ENCODE data around the gene ARL14.

Gene ARL14

DNA sequence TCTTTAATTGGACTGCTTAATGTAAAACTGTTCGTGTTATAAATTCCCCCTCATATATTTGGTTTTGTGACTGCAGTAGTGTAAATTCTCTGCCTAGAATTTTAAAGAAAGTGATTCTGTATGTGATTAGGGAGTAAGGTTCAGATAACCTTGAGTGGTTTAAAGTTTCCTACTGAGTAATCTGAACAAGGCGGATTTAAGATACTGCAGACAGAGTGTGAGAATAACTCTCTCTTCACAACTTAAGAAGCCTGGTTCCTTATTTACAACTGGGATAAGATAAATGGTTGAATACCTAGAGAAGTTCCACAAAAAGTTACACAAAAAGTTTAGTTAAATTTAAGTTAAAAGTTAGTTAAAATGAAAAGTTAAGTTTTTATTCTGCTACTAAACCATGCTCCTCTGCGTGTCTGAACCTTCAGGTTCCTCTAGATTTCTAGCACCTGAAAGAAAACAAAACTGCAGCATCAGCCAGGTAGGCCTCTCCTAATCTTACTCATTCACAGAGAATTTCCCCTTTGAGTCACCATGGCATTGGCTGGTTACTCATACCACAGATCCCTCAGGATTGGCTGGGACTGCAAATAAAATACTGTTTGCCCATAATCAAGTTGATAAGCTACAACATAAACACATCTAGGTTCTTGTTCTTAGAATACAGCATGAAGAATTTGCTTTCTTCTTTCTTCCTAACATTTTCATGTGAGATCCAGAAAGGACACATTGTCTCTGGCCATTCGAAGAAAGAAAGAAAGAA lies at the start of gene ARL14:
Gene ARL14, plus strand, starts transcription at position 614 of the 757 bp plus-strand sequence. CDS start 187 bp downstream, outside the sequence.
- Histone ChIP-seq H3K4me2 (no peak within 1 kb of the TSS), H3K4me1 (ENCODE audit: low read depth, poor library complexity, severe bottlenecking) (no peaks in the 10 kb centered on the region), H2AFZ (ENCODE audit: low read depth) (no peak within 1 kb of the TSS), H3K36me3 (ENCODE audit: insufficient read depth) (no peaks in the 10 kb centered on the region), H3K9ac (no peak within 1 kb of the TSS), H4K20me1 (ENCODE audit: insufficient read depth) (no peaks in the 10 kb centered on the region), H3K27ac (no peak within 1 kb of the TSS), H3K27me3 (ENCODE audit: insufficient read depth, low read depth) (no peaks in the 10 kb centered on the region), H3K79me2 (ENCODE audit: insufficient read depth, low read depth) (no peaks in the 10 kb centered on the region), H3K4me3 (IDR thresholded peaks at IDR 0.05; ENCODE audit: insufficient read depth, low read depth, low read length) (no peak within 1 kb of the TSS)
- TF ChIP-seq, protein P1, sequence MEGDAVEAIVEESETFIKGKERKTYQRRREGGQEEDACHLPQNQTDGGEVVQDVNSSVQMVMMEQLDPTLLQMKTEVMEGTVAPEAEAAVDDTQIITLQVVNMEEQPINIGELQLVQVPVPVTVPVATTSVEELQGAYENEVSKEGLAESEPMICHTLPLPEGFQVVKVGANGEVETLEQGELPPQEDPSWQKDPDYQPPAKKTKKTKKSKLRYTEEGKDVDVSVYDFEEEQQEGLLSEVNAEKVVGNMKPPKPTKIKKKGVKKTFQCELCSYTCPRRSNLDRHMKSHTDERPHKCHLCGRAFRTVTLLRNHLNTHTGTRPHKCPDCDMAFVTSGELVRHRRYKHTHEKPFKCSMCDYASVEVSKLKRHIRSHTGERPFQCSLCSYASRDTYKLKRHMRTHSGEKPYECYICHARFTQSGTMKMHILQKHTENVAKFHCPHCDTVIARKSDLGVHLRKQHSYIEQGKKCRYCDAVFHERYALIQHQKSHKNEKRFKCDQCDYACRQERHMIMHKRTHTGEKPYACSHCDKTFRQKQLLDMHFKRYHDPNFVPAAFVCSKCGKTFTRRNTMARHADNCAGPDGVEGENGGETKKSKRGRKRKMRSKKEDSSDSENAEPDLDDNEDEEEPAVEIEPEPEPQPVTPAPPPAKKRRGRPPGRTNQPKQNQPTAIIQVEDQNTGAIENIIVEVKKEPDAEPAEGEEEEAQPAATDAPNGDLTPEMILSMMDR (conservative IDR thresholded peaks at IDR 0.05; ENCODE audit: low read depth, low read length) = no peak

DNA sequence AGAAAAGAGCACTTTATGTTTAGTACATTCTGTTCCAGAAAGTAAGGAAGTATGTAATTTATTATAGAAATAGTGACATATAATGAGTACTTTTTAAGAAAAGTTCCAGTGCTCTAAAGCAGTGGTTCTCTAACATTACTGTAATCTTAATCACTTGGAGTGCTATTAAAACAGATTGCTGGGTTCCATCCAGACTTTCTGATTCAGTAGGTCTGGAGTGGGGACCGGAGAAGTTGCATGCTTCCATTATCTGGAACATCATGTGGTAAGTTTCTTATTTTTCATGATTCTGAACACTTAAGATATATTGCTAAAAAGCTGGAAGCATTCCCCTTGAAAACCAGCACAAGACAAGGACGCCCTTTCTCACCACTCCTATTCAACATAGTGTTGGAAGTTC lies 47.5 kb upstream of the ARL14 start:
- no peaks in the 10 kb centered on the region for H3K79me2 ChIP-seq (ENCODE audit: insufficient read depth, low read depth)
- H3K4me1 ChIP-seq (ENCODE audit: low read depth, poor library complexity, severe bottlenecking) = no peaks in the 10 kb centered on the region
- no peak overlapping the region for H3K4me2 ChIP-seq
- H3K36me3 ChIP-seq (ENCODE audit: insufficient read depth) = no peaks in the 10 kb centered on the region
- TF ChIP-seq, protein P1 (conservative IDR thresholded peaks at IDR 0.05; ENCODE audit: low read depth, low read length) = no peak
- no peak overlapping the region for H3K4me3 ChIP-seq (IDR thresholded peaks at IDR 0.05; ENCODE audit: insufficient read depth, low read depth, low read length)
- no peak overlapping the region for H3K9ac ChIP-seq
- H4K20me1 ChIP-seq (ENCODE audit: insufficient read depth) = no peaks in the 10 kb centered on the region
- H3K27ac ChIP-seq = no peak overlapping the region
- H3K27me3 ChIP-seq (ENCODE audit: insufficient read depth, low read depth) = no peaks in the 10 kb centered on the region
- H2AFZ ChIP-seq (ENCODE audit: low read depth) = no peak overlapping the region

DNA sequence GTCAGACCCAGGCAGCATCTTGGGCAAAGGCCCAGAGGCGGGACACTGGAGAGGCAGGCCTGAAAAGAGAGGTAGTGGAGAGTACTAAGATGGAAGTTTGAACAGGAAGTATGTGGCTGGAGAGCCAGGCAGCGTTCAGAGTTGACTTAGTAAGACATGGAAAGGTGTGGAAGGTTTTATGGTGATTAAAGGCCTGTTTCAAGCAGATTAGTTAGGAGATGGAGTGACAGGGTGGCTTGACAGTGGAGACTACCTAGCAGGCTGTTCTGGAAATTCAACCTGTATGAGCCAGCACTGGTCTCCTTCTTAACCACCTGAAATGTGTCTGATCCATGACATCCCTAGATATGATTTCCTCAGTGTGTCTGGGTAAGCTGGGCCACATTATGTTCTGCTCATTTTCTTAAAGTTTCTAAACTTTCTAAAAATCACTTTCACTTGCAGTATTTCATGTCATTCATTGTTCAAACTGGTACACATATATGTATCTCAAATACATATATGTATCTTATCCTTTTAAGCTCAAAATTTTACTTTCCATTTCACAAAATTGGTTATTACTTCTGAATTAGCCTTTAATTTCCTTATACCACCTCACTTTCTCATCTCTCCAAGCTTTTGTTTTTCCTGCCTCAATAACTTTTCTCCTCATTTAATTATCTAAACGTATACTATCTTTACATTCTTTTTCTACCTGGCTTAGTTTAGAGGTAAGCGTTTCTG lies 43.4 kb upstream of the ARL14 start:
- no peaks in the 10 kb centered on the region for H3K4me1 ChIP-seq (ENCODE audit: low read depth, poor library complexity, severe bottlenecking)
- no peaks in the 10 kb centered on the region for H4K20me1 ChIP-seq (ENCODE audit: insufficient read depth)
- H3K27me3 ChIP-seq (ENCODE audit: insufficient read depth, low read depth) = no peaks in the 10 kb centered on the region
- no peaks in the 10 kb centered on the region for H3K79me2 ChIP-seq (ENCODE audit: insufficient read depth, low read depth)
- H3K4me3 ChIP-seq (IDR thresholded peaks at IDR 0.05; ENCODE audit: insufficient read depth, low read depth, low read length) = no peak overlapping the region
- no peak overlapping the region for H2AFZ ChIP-seq (ENCODE audit: low read depth)
- TF ChIP-seq, protein P1 (conservative IDR thresholded peaks at IDR 0.05; ENCODE audit: low read depth, low read length) = no peak
- no peak overlapping the region for H3K9ac ChIP-seq
- no peak overlapping the region for H3K27ac ChIP-seq
- H3K4me2 ChIP-seq = no peak overlapping the region
- H3K36me3 ChIP-seq (ENCODE audit: insufficient read depth) = no peaks in the 10 kb centered on the region

DNA sequence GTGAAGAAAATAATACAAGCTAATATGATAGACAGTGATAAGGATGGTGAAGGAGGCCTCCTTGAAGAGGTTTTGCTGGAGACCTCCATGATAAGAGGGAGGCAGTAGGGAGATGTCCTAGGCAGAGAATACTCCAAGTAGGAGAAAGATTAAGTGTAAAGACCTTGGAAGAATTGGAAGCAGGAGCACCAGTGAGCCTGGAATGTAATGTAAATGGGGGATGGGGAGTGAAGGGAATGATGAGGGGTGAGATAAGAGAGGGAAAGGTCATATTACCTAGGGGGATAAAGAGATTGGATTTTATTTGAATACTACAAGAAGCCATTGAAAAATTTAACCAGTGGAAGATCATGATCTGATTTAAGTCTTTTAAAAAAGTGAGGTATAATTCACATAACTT lies 41.7 kb upstream of the ARL14 start:
- no peaks in the 10 kb centered on the region for H3K36me3 ChIP-seq (ENCODE audit: insufficient read depth)
- H3K27ac ChIP-seq = no peak overlapping the region
- no peaks in the 10 kb centered on the region for H3K79me2 ChIP-seq (ENCODE audit: insufficient read depth, low read depth)
- no peak overlapping the region for H2AFZ ChIP-seq (ENCODE audit: low read depth)
- H3K4me2 ChIP-seq = no peak overlapping the region
- TF ChIP-seq, protein P1 (conservative IDR thresholded peaks at IDR 0.05; ENCODE audit: low read depth, low read length) = no peak
- H3K27me3 ChIP-seq (ENCODE audit: insufficient read depth, low read depth) = no peaks in the 10 kb centered on the region
- no peaks in the 10 kb centered on the region for H4K20me1 ChIP-seq (ENCODE audit: insufficient read depth)
- no peak overlapping the region for H3K4me3 ChIP-seq (IDR thresholded peaks at IDR 0.05; ENCODE audit: insufficient read depth, low read depth, low read length)
- H3K4me1 ChIP-seq (ENCODE audit: low read depth, poor library complexity, severe bottlenecking) = no peaks in the 10 kb centered on the region
- H3K9ac ChIP-seq = no peak overlapping the region

Measured in KMS-11 (cell line).